Measurements from ENCODE around the gene FKRP. TPM values are rescaled to one million over a fixed set of nuclear protein-coding genes. Genes with fewer than 3 reads are reported as not detected.
A peak's percentile ranks its signal among the peaks of the same experiment; 100 is the strongest.

FKRP gene, protein sequence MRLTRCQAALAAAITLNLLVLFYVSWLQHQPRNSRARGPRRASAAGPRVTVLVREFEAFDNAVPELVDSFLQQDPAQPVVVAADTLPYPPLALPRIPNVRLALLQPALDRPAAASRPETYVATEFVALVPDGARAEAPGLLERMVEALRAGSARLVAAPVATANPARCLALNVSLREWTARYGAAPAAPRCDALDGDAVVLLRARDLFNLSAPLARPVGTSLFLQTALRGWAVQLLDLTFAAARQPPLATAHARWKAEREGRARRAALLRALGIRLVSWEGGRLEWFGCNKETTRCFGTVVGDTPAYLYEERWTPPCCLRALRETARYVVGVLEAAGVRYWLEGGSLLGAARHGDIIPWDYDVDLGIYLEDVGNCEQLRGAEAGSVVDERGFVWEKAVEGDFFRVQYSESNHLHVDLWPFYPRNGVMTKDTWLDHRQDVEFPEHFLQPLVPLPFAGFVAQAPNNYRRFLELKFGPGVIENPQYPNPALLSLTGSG
- total RNA-seq (10 to 100 TPM; 33.0 to 37.2 TPM), polyA plus RNA-seq (ENCODE audit: insufficient read depth, low read depth, low replicate concordance) (22.9 TPM)
- long read RNA-seq, donor 1, partial matches to known transcripts = 0 of 6 reads
- long read RNA-seq, donor 1, other reads (novel, unspliced or antisense) = 0 of 6 reads
- long read RNA-seq, donor 2, partial matches to known transcripts = 0 of 21 reads
- long read RNA-seq, donor 2, other reads (novel, unspliced or antisense) = 16 of 21 reads

DNA sequence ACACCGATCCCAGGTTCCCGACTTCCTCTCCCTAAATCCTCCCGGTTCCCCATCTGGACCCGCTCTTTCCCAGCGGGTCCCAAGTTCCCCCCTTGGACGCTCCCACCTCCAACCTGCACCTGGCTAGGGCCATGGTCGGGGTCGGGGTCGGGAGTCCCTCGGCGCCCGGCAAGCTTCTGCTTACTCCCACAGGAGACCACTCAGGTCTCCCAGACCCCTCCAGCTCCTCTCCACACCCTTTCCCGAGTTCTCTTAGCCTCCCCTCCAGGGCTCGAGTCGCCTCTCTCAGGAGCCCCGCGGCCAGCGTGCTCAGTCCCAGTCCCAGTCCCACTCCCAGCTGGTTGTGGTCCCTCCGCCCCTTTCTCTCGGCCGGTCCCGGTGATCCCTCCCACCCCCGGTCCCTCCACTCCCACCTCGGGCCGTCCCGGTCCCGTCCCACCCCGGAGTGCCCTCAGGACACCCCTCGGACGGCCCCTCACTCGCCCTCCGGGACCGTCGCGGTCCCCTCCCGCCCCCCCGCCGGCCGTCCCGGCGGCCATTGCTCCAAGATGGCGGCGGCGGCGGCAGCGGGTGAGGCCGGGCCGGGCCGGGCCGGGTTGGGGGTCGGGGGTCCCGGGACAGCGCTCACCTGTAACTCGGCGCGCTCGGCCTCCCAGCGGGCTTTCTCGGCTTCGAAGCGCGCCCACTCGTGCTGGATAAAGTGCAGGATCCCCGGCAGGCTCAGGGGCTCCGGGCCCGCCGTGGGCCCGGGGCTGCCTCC lies at the start of gene FKRP:
TSS of gene FKRP (plus strand) at position 537 of the 760 bp plus-strand sequence. CDS start 9,394 bp downstream, outside the sequence.
- Histone ChIP-seq H3K27ac (peak within 1 kb of the TSS; percentile 92 to 97), H3K4me3 (peak within 1 kb of the TSS; percentile 95 to 97), H3K36me3 (ENCODE audit: low read depth, missing control alignments) (no peaks in the 10 kb centered on the region), H3K27me3 (no peaks in the 10 kb centered on the region), H3K4me1 (peaks cover 23% of the 10 kb centered on the region), H3K9me3 (no peaks in the 10 kb centered on the region)
- TF ChIP-seq POLR2A (IDR thresholded peaks at IDR 0.05) = no peak
- TF ChIP-seq, protein P1, sequence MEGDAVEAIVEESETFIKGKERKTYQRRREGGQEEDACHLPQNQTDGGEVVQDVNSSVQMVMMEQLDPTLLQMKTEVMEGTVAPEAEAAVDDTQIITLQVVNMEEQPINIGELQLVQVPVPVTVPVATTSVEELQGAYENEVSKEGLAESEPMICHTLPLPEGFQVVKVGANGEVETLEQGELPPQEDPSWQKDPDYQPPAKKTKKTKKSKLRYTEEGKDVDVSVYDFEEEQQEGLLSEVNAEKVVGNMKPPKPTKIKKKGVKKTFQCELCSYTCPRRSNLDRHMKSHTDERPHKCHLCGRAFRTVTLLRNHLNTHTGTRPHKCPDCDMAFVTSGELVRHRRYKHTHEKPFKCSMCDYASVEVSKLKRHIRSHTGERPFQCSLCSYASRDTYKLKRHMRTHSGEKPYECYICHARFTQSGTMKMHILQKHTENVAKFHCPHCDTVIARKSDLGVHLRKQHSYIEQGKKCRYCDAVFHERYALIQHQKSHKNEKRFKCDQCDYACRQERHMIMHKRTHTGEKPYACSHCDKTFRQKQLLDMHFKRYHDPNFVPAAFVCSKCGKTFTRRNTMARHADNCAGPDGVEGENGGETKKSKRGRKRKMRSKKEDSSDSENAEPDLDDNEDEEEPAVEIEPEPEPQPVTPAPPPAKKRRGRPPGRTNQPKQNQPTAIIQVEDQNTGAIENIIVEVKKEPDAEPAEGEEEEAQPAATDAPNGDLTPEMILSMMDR (IDR thresholded peaks at IDR 0.05) = no peak
- 1% methylated on average over 15 to 55 of the region's 68 CpGs for WGBS, 2 donors
- intact Hi-C loops (cut with DNase I; ENCODE audit: low total_unique reads) = no loop called here
- no peak for DNase-seq

GRCh38 chr19:46696866-46697203 lies 49.0 kb upstream of the FKRP start:
- H3K27ac ChIP-seq = no peak overlapping the region
- H3K36me3 ChIP-seq (ENCODE audit: low read depth, missing control alignments) = no peaks in the 10 kb centered on the region
- no peak for DNase-seq
- H3K4me1 ChIP-seq = no peaks in the 10 kb centered on the region
- intact Hi-C loops (cut with DNase I; ENCODE audit: low total_unique reads) = no loop called here
- 68 to 69% methylated on average over 9 of the region's 9 CpGs for WGBS, 2 donors
- H3K27me3 ChIP-seq = no peaks in the 10 kb centered on the region
- no peaks in the 10 kb centered on the region for H3K9me3 ChIP-seq
- TF ChIP-seq POLR2A (IDR thresholded peaks at IDR 0.05) = no peak
- TF ChIP-seq, protein P1 (IDR thresholded peaks at IDR 0.05) = no peak
- H3K4me3 ChIP-seq = peak overlapping the region in 1 of 2 donors; percentile 10

DNA sequence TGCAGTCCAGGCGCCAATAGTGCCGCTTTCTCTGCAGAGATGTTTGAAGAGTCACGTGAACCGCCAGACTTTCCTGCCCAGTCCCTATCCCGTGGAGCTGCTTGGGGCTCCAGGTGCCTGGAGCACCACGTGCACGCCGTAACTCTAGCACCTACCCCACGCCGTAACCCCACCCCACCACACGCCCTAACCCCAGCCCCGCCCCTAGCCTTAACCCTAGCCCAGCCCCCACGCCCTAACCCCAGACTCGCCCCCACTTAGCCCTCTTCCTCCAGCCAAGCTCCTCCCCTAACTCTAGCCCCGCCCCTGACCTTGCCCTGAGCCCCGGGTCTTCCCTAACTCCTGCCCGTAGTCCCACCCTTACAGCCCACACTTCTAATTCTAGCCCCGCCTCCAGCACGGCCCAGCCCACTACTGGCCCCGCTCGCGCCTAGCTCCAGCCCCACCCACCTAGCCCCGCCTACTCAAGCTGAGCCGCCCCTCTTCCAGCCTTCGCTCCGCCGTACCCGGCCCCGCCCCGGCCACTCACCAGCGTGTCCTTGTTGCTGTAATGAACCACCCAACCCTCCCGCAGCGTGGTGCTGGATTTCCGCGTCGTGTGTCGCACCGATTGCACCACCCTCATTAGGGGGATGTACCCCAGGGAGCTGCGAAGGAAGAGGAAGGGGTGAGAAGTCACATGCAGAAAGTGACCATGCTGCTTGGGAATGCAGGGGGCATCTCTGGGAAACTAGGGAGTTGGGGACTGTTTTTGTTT lies 48.5 kb upstream of the FKRP start:
- no peak overlapping the region for H3K27ac ChIP-seq
- TF ChIP-seq POLR2A (IDR thresholded peaks at IDR 0.05) = no peak
- TF ChIP-seq, protein P1 (IDR thresholded peaks at IDR 0.05) = no peak
- H3K27me3 ChIP-seq = no peaks in the 10 kb centered on the region
- WGBS, 2 donors = 48 to 52% methylated on average over 38 to 39 of the region's 39 CpGs
- H3K4me1 ChIP-seq = no peaks in the 10 kb centered on the region
- peak; percentile 90 for DNase-seq
- no peaks in the 10 kb centered on the region for H3K9me3 ChIP-seq
- peak overlapping the region in 1 of 2 donors; percentile 10 for H3K4me3 ChIP-seq
- H3K36me3 ChIP-seq (ENCODE audit: low read depth, missing control alignments) = no peaks in the 10 kb centered on the region
- intact Hi-C loops (cut with DNase I; ENCODE audit: low total_unique reads) = no loop called here

DNA sequence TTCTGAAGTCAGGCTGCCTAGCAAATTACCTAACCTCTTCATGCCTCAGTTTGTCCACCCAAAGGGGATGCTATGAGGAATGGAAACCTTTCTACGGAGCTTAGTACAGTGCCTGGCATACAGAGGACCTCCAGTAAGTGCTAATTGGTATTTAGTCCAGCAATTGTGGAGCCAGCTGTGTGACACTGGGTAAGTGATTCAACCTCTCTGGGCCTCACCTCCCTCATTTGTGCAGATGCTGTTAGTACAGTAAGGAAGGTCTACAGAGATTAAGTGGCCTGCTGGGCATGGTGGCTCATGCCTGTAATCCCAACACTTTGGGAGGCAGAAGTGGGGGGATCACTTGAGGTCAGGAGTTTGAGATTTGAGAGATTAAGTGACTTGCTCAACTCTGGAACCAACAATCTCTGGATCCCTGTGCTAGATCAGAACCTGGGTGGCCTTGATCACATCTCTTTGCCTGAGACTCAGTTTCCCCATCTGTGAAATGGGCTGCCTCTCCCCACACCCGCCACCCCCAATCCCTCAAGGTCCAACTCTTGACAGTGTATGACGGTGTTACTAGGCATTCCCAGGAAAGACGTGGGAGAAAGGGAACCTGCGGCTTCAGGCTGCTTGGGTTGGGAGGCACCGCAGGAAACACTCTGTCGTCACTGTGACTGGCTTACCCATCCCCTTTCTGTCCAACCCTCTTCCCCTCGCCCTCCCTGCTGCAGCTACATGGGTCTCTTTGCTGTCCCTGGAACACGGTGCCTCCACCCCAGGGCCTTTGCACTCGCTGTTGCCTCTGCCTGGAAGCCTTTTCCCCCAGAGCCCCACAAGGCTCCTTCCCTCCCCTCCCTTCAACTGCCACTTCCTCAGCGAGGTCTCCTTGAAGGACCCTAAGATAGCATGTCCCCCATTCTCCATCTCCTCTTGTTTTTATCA lies 47.2 kb upstream of the FKRP start:
- no peak for DNase-seq
- H3K4me3 ChIP-seq = no peak overlapping the region
- no peak overlapping the region for H3K27ac ChIP-seq
- no peaks in the 10 kb centered on the region for H3K27me3 ChIP-seq
- no peaks in the 10 kb centered on the region for H3K36me3 ChIP-seq (ENCODE audit: low read depth, missing control alignments)
- intact Hi-C loops (cut with DNase I; ENCODE audit: low total_unique reads) = no loop called here
- no peaks in the 10 kb centered on the region for H3K4me1 ChIP-seq
- TF ChIP-seq POLR2A (IDR thresholded peaks at IDR 0.05) = no peak
- TF ChIP-seq, protein P1 (IDR thresholded peaks at IDR 0.05) = no peak
- H3K9me3 ChIP-seq = no peaks in the 10 kb centered on the region
- WGBS, 2 donors = 92 to 96% methylated on average over 9 to 11 of the region's 11 CpGs

Measured in testis (tissue), 5 donors.